CD14-positive monocyte (primary cell): ENCODE results near the gene ULBP2. TPM values are rescaled to one million over a fixed set of nuclear protein-coding genes. Genes with fewer than 3 reads are reported as not detected.
A peak's percentile ranks its signal among the peaks of the same experiment; 100 is the strongest.
"Not testable (repeated sequence)": the region's sequence is repeated elsewhere in the genome, so short reads cannot be mapped to it uniquely, and the experiment has no call there.

Source experiments
- DNase-seq, 3 donors: peaks; one replicate each; pipeline ENCODE4 v3.0.0-alpha.2; 2011 to 2022
- H2AFZ ChIP-seq: 2 replicates; pipeline ENCODE4 v1.6.0; 2012; ENCODE audit warnings: mild to moderate bottlenecking, low read depth, low read length, inconsistent platforms; ENCODE audit not compliant: insufficient read depth, poor library complexity, severe bottlenecking
- H3K27ac ChIP-seq, 2 donors: 1 replicate in 1 of 2; 2 replicates in 1 of 2; pipeline ENCODE4 v1.5.1; 2012 to 2013; ENCODE audit warnings: low read length in 2 of 2, control low read depth in 1 of 2, inconsistent platforms in 1 of 2, low read depth in 1 of 2, mild to moderate bottlenecking in 1 of 2
- H3K27me3 ChIP-seq, 2 donors: one replicate each; pipeline versions ENCODE4 v1.6.0 to v1.6.1; 2011 to 2013; ENCODE audit warnings: low read length in 2 of 2; ENCODE audit not compliant: control insufficient read depth in 2 of 2, insufficient read depth in 2 of 2
- H3K36me3 ChIP-seq, 2 donors: replicated peaks in 1 of 2; 1 replicate in 1 of 2; 2 replicates in 1 of 2; pipeline versions ENCODE4 v1.5.1 to v1.6.1; 2012 to 2013; ENCODE audit warnings: low read length in 2 of 2, control low read depth in 1 of 2, inconsistent platforms in 1 of 2, mild to moderate bottlenecking in 1 of 2; ENCODE audit not compliant: insufficient read depth in 2 of 2, control insufficient read depth in 1 of 2
- H3K4me1 ChIP-seq, 2 donors: 1 replicate in 1 of 2; 2 replicates in 1 of 2; pipeline versions ENCODE4 v1.5.1 to v1.6.1; 2012 to 2013; ENCODE audit warnings: low read length in 2 of 2, control low read depth in 1 of 2, inconsistent platforms in 1 of 2, mild to moderate bottlenecking in 1 of 2, moderate library complexity in 1 of 2; ENCODE audit not compliant: insufficient read depth in 2 of 2, control insufficient read depth in 1 of 2
- H3K4me2 ChIP-seq: replicated peaks from 2 replicates; pipeline ENCODE3; 2012; ENCODE audit warnings: low read length, moderate library complexity, mild to moderate bottlenecking; ENCODE audit not compliant: poor library complexity, severe bottlenecking; ENCODE audit errors: extremely low read depth
- H3K4me3 ChIP-seq, 3 experiments: fragments of 200-600 bp in 1 of 3; sonication (generic) in 1 of 3; replicated peaks in 1 of 3; 1 replicate in 2 of 3; 2 replicates in 1 of 3; pipeline ENCODE4 v1.5.1; 2011 to 2013; ENCODE audit warnings: low read length in 3 of 3, mild to moderate bottlenecking in 3 of 3, control low read depth in 2 of 3, low read depth in 2 of 3, inconsistent platforms in 1 of 3, moderate library complexity in 1 of 3
- H3K79me2 ChIP-seq: 2 replicates; pipeline ENCODE4 v1.6.0; 2012; ENCODE audit warnings: mild to moderate bottlenecking, control low read depth, inconsistent platforms, low read length, moderate library complexity; ENCODE audit not compliant: insufficient read depth
- H3K9ac ChIP-seq: 2 replicates; pipeline ENCODE4 v1.6.0; 2017; ENCODE audit warnings: low read length, mild to moderate bottlenecking; ENCODE audit not compliant: insufficient read depth, poor library complexity, severe bottlenecking
- H3K9me3 ChIP-seq, 2 donors: replicated peaks in 1 of 2; 1 replicate in 1 of 2; 2 replicates in 1 of 2; pipeline versions ENCODE4 v1.5.1 to v1.6.1; 2012 to 2013; ENCODE audit warnings: low read length in 2 of 2, control low read depth in 1 of 2; ENCODE audit not compliant: control insufficient read depth in 1 of 2, insufficient read depth in 1 of 2
- H4K20me1 ChIP-seq: 2 replicates; pipeline ENCODE4 v1.6.0; 2012; ENCODE audit warnings: mild to moderate bottlenecking, low read length, control low read depth, moderate library complexity; ENCODE audit not compliant: insufficient read depth
- H3K27ac Mint-ChIP-seq, 7 donors: one replicate each; pipeline ENCODE4 v1.8.0; 2020; ENCODE audit warnings: mild to moderate bottlenecking in 7 of 7, mixed read lengths in 7 of 7, moderate library complexity in 6 of 7, inconsistent platforms in 2 of 7
- H3K27me3 Mint-ChIP-seq, 3 donors: one replicate each; pipeline ENCODE4 v1.8.0; 2021 to 2022; ENCODE audit warnings: low read depth in 3 of 3, mild to moderate bottlenecking in 3 of 3, mixed read lengths in 3 of 3, moderate library complexity in 3 of 3, inconsistent platforms in 1 of 3
- H3K36me3 Mint-ChIP-seq, 2 donors: one replicate each; pipeline ENCODE4 v1.8.0; 2020; ENCODE audit warnings: mixed read lengths in 2 of 2, inconsistent platforms in 1 of 2, mild to moderate bottlenecking in 1 of 2
- H3K4me1 Mint-ChIP-seq: one replicate; pipeline ENCODE4 v1.8.0; 2020; ENCODE audit warnings: mild to moderate bottlenecking, mixed read lengths
- H3K4me3 Mint-ChIP-seq, 2 donors: one replicate each; pipeline ENCODE4 v1.8.0; 2020; ENCODE audit warnings: mild to moderate bottlenecking in 2 of 2, mixed read lengths in 2 of 2, moderate library complexity in 1 of 2
- H3K9me3 Mint-ChIP-seq, 7 donors: one replicate each; pipeline ENCODE4 v1.8.0; 2020 to 2022; ENCODE audit warnings: mixed read lengths in 7 of 7, mild to moderate bottlenecking in 6 of 7, moderate library complexity in 6 of 7, inconsistent platforms in 2 of 7
- CTCF ChIP-seq: fragments of 200-600 bp; IDR thresholded peaks from one replicate; pipeline ENCODE4 v1.8.0; 2022; ENCODE audit warnings: antibody characterized with exemption, mild to moderate bottlenecking
- WGBS: methylation state at CpG from one replicate; pipeline ENCODE4 v1.1.5; 2013; ENCODE audit warnings: missing lambda C conversion rate; ENCODE audit not compliant: insufficient coverage; 5-methylcytosine and 5-hydroxymethylcytosine counted together
- intact Hi-C, 2 donors: fragments of 100-400 bp; cut with micrococcal nuclease; formaldehyde crosslinking; loops; one replicate each; pipeline versions ENCODE4 v1.15.0 to v1.15.1; 2023
- polyA plus RNA-seq, 3 donors: library from polyadenylated mRNA; depleted of rRNA in 1 of 3; unstranded in 2 of 3; stranded (reverse) in 1 of 3; fragments of 300-500 nt in 2 of 3; fragments of >200 nt in 1 of 3; fragmentation: Illumina TruSeq in 2 of 3; gene quantifications; 1 replicate in 2 of 3; 2 replicates in 1 of 3; pipeline ENCODE4 v1.2.3, GENCODE V29; 2012 to 2021

The ULBP2 gene
- polyA plus RNA-seq, 3 donors = 0.31 to 0.49 TPM; not detected in 1

DNA sequence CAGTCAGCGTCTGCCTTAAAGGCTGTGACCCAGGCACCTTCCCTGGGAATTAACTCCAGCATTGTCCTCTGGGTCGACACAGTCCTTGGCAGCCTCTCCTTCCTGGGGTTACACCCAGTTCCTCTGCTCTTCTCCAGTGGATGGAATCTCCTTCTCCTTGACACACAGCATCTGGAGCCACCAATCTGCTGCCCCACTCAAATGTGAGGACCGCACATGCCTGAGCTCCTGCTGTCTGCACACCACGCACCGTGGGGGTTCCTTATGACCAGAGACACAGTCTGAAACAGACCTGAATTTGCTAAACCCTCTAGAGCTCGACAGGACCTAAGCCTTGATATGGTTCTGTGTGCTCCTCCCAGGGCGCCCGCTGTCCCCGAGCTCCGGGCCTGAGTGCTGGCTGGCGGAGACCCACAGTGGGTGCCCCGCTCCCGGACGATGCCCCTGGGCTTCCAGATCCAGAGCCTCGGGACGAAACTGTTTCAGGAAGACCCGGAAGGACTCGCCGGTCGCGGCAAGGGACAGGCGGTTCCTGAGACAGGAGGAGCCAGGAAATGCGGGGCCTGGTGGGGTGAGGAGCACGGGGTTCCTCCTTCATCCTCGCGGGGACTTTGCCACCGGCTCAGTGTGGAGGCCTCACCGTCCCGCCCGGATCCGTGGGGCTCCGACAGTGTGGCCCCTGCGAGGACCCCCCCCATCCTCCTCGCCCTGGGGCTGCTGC is 16.4 kb upstream of the ULBP2 start:
- H3K36me3 Mint-ChIP-seq = peaks cover 8 to 15% of the 10 kb centered on the region in 2 donors
- peaks cover 31% of the 10 kb centered on the region for H3K4me1 Mint-ChIP-seq
- peak overlapping the region; percentile 82 for H2AFZ ChIP-seq
- H3K4me2 ChIP-seq = peak overlapping the region; percentile 89
- peaks cover 28 to 29% of the 10 kb centered on the region in 2 donors for H3K4me1 ChIP-seq
- H3K4me3 ChIP-seq = peak overlapping the region; percentile 36 to 73 (median 48)
- H3K9me3 ChIP-seq = peaks cover 0 to 4% of the 10 kb centered on the region in 2 donors
- H3K27ac Mint-ChIP-seq = no peak overlapping the region
- no peak overlapping the region for H3K27ac ChIP-seq
- intact Hi-C loops = loop anchor here (5.0 to 10.0 kb wide), 2 partner anchors 93 to 201 kb away; no protein-coding TSS in a partner anchor
- peak overlapping the region; percentile 40 for H3K9ac ChIP-seq
- peaks cover 82 to 93% (median 85%) of the 10 kb centered on the region in 3 donors for H3K27me3 Mint-ChIP-seq
- H3K27me3 ChIP-seq = peaks cover 35 to 81% of the 10 kb centered on the region in 2 donors
- WGBS = 11% methylated on average over 31 of the region's 34 CpGs
- H3K36me3 ChIP-seq = no peaks in the 10 kb centered on the region
- no peaks in the 10 kb centered on the region for H4K20me1 ChIP-seq
- H3K4me3 Mint-ChIP-seq = peak overlapping the region; percentile 77 to 96
- H3K9me3 Mint-ChIP-seq = peaks cover 0 to 26% (median 16%) of the 10 kb centered on the region in 7 donors
- H3K79me2 ChIP-seq = no peaks in the 10 kb centered on the region
- no peak for DNase-seq
- no peak for TF ChIP-seq CTCF

DNA sequence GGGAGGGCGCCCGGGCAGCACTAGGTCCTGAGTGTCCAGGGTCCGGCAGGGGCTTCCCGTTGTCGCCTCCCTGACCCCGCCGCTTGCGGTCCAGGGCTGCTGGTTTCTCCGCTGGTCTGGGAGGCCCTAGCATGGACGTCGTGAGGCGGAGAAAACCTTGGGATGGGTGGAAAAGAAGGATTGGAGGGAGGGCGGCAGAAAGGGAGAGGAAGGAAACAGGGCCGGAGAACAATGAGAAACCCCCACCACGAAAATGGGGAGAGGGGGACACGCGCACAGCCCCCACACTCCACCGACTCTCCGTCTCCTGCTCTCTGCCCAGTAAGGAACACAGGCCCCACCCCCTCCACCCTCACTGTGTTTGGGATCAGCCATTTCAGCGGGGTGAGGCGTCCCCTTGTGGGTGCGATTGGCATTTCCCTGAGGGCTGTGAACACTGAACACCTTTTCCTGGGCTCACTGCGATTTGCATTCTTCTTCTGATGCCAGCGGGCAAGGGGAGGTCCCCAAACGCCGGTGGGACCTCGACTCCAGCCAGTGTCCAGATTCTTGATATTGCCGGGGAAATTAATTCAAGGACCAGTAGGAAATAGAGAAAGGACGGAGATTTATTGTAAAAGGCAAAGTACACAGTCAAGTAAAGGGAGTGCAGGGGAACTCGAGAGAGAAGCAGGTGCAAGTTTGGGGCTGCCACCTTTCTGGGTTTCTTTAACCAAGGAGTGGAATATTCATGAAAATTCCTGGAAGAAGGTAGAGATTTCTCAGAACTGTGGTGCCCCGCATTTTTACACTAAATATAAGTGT is 15.6 kb upstream of the ULBP2 start:
- Histone ChIP-seq H2AFZ (peak overlapping the region; percentile 82), H3K4me1 (peaks cover 28 to 29% of the 10 kb centered on the region in 2 donors), H3K9ac (peak overlapping the region; percentile 40), H4K20me1 (no peaks in the 10 kb centered on the region), H3K4me2 (peak overlapping the region; percentile 89), H3K79me2 (no peaks in the 10 kb centered on the region), H3K27me3 (peaks cover 38 to 85% of the 10 kb centered on the region in 2 donors), H3K36me3 (no peaks in the 10 kb centered on the region), H3K27ac (no peak overlapping the region), H3K4me3 (peak overlapping the region; percentile 36 to 73 (median 48)), H3K9me3 (peaks cover 0 to 4% of the 10 kb centered on the region in 2 donors)
- DNase-seq = peak; percentile 33 to 63 (median 52)
- peak overlapping the region in 2 of 7 donors; percentile 39 to 50 for H3K27ac Mint-ChIP-seq
- H3K4me3 Mint-ChIP-seq = peak overlapping the region; percentile 77 to 96
- TF ChIP-seq CTCF = peak; percentile 77
- H3K9me3 Mint-ChIP-seq = peaks cover 0 to 26% (median 16%) of the 10 kb centered on the region in 7 donors
- peaks cover 85 to 93% (median 86%) of the 10 kb centered on the region in 3 donors for H3K27me3 Mint-ChIP-seq
- 4% methylated on average over 21 of the region's 31 CpGs for WGBS
- peaks cover 31% of the 10 kb centered on the region for H3K4me1 Mint-ChIP-seq
- H3K36me3 Mint-ChIP-seq = peaks cover 8 to 15% of the 10 kb centered on the region in 2 donors
- intact Hi-C loops = loop anchor here (5.0 to 10.0 kb wide), 2 partner anchors 94 to 201 kb away; no protein-coding TSS in a partner anchor

GRCh38 chr6:149927025-149927424 is 14.8 kb upstream of the ULBP2 start:
- H4K20me1 ChIP-seq, DNase-seq, H3K27ac ChIP-seq, H2AFZ ChIP-seq, H3K36me3 ChIP-seq, H3K9ac ChIP-seq, H3K79me2 ChIP-seq, H3K4me2 ChIP-seq, H3K27ac Mint-ChIP-seq, H3K4me3 ChIP-seq, H3K9me3 ChIP-seq: not testable (repeated sequence)
- Histone ChIP-seq H3K4me1 (peaks cover 28 to 29% of the 10 kb centered on the region in 2 donors), H3K27me3 (peaks cover 43 to 85% of the 10 kb centered on the region in 2 donors)
- Mint-ChIP-seq H3K9me3 (peaks cover 0 to 24% (median 16%) of the 10 kb centered on the region in 7 donors), H3K4me3 (peak overlapping the region in 1 of 2 donors; percentile 96), H3K36me3 (peaks cover 8 to 15% of the 10 kb centered on the region in 2 donors), H3K27me3 (peaks cover 78 to 89% (median 80%) of the 10 kb centered on the region in 3 donors), H3K4me1 (peaks cover 30% of the 10 kb centered on the region)
- intact Hi-C loops = loop anchor here (5.0 to 10.0 kb wide), 2 partner anchors 95 to 202 kb away; no protein-coding TSS in a partner anchor
- 92% methylated on average over 4 of the region's 4 CpGs for WGBS
